ENCODE results near the gene FAM131A.

DNA sequence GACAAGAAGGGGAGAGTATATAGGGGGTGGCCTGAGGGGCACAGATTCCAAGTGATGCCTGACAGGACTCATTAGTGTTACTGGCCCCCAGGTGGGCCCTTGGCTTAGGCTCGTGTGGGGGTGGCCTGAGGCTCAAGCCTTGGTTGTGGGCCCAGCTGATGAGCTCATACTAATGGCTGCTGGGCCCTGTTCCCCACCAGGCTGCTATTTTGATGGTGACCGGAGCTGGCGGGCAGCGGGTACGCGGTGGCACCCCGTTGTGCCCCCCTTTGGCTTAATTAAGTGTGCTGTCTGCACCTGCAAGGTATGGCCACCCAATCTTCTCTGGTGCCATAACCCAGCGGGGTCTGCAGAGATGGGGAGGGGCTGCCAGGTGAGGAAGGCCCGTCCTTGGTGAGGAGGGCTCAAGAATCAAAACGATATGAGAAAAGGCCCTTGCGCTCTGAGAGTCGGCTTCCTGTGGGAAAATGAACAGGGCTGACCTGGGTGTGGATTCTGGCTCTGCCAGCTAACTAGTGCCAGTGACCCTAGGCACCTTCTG lies 49.8 kb downstream of the FAM131A start:
- TF ChIP-seq CTCF (IDR thresholded peaks at IDR 0.05; ENCODE audit: poor library complexity, severe bottlenecking): no peak
- no peak for TF ChIP-seq EZH2 (IDR thresholded peaks at IDR 0.05; ENCODE audit: borderline replicate concordance, insufficient read depth, low read length, poor library complexity, severe bottlenecking)
- no peak for TF ChIP-seq REST (IDR thresholded peaks at IDR 0.05; ENCODE audit: borderline replicate concordance)
- no peak for TF ChIP-seq POLR2AphosphoS5 (IDR thresholded peaks at IDR 0.05)
- no peak for TF ChIP-seq EP300 (conservative IDR thresholded peaks at IDR 0.05; ENCODE audit: poor library complexity, severe bottlenecking)
- no peak for TF ChIP-seq TAF1 (IDR thresholded peaks at IDR 0.05; ENCODE audit: low read depth)
- TF ChIP-seq MXI1 (conservative IDR thresholded peaks at IDR 0.05; ENCODE audit: poor library complexity, severe bottlenecking): no peak
- no peak for TF ChIP-seq SMC3 (conservative IDR thresholded peaks at IDR 0.05; ENCODE audit: poor library complexity)

Data from neural cell (in vitro differentiated cells).